ENCODE measurements around the gene CDK16. TPM values are rescaled to one million over a fixed set of nuclear protein-coding genes. Genes with fewer than 3 reads are reported as not detected.

Gene CDK16
- total and polyA plus RNA-seq, 9 of the 15 experiments (the other 6 are each of a cell fraction or from before 2014, with no cell fraction given) = 3.9 to 104 (median 57.5) TPM

GRCh38 chrX:47218920-47219815 lies 687 bp downstream of the CDK16 start (continued):
- TF ChIP-seq SIN3B (IDR thresholded peaks at IDR 0.05; ENCODE audit: low read depth) (0 out of 2 replicates have a peak, but pooled peaks have one; percentile 44), POLR2G (IDR thresholded peaks at IDR 0.05; ENCODE audit: low read depth, low read length) (peak; percentile 72), RBBP5 (IDR thresholded peaks at IDR 0.05; ENCODE audit: borderline replicate concordance, insufficient read depth, low read length, poor library complexity, severe bottlenecking) (peak; percentile 80), STAG1 (CRISPR knock-in tag; IDR thresholded peaks at IDR 0.05; ENCODE audit: borderline replicate concordance) (0 out of 2 replicates have a peak, but pooled peaks have one; percentile 6), ZBTB7A (IDR thresholded peaks at IDR 0.05; ENCODE audit: borderline replicate concordance, control insufficient read depth, low read depth, low read length) (peak; percentile 58; the same call in 1 of the 2 replicates), KLF1 (tag; IDR thresholded peaks at IDR 0.05) (no peak), ZNF57 (CRISPR knock-in tag; IDR thresholded peaks at IDR 0.05) (no peak)

- H3K79me2 ChIP-seq (ENCODE audit: control insufficient read depth, insufficient read depth, low read length) = peaks cover 46% of the 10 kb centered on the region
- ChIA-PET CTCF (ENCODE audit: low intra/inter-chr PET ratio) (no interaction called here), POLR2A (no interaction called here)
- in situ Hi-C loops (cut with MboI) (no loop called here), intact Hi-C loops (cut with micrococcal nuclease) (no loop called here)
- H3K4me1 ChIP-seq (replicated peaks in 1 of 2; ENCODE audit: control insufficient read depth in 2 of 2, insufficient read depth in 2 of 2, low read length in 2 of 2) = peaks cover 16 to 30% of the 10 kb centered on the region in 2 experiments; a peak in 4 of 5 replicates
- H3K9me3 ChIP-seq (replicated peaks; ENCODE audit: control insufficient read depth, insufficient read depth, low read depth, low read length) = no peaks in the 10 kb centered on the region
- no peak overlapping the region for H2AFZ ChIP-seq (ENCODE audit: low read depth, low read length)
- 73% methylated on average over 3 of the region's 4 CpGs for WGBS (ENCODE audit: insufficient coverage, low coverage, missing lambda C conversion rate)
- no peak overlapping the region for H3K27ac ChIP-seq (ENCODE audit: extremely low read depth, low read depth, low read length)
- BruUV-seq (replicated peaks) = no TSS peak
- H3K4me2 ChIP-seq (ENCODE audit: insufficient read depth, low read length) = no peak overlapping the region
- H3K27me3 ChIP-seq (ENCODE audit: control insufficient read depth in 2 of 2, insufficient read depth in 2 of 2, low read length in 2 of 2) = no peaks in the 10 kb centered on the region
- ATAC-seq (no peak), FAIRE-seq (no peak), DNase-seq (ENCODE audit: extremely low read depth in 1 of 4, low spot score in 3 of 4) (no peak)
- peaks cover 67% of the 10 kb centered on the region; the same call in 2 of the 3 replicates for H3K36me3 ChIP-seq (ENCODE audit: control insufficient read depth, insufficient read depth, low read length)
- H3K9ac ChIP-seq (ENCODE audit: insufficient read depth in 1 of 2, low read depth in 2 of 2, low read length in 2 of 2) = no peak overlapping the region; a peak in 1 of 4 replicates
- peaks cover 33% of the 10 kb centered on the region for H4K20me1 ChIP-seq (replicated peaks; ENCODE audit: control insufficient read depth, insufficient read depth, low read length)
- no peak overlapping the region for H3K4me3 ChIP-seq
- H3K9me1 ChIP-seq (ENCODE audit: control insufficient read depth, insufficient read depth, low read length) = peaks cover 7% of the 10 kb centered on the region
- no peak for TF ChIP-seq GABPA (tag; conservative IDR thresholded peaks at IDR 0.05; ENCODE audit: low read depth)
- TF ChIP-seq ZNF766 (CRISPR knock-in tag; conservative IDR thresholded peaks at IDR 0.05) = no peak
- TF ChIP-seq ELK3 (CRISPR knock-in tag; IDR thresholded peaks at IDR 0.05) = no peak
- no peak for TF ChIP-seq CHCHD3 (CRISPR knock-in tag; IDR thresholded peaks at IDR 0.05)
- no peak for TF ChIP-seq HDAC2 (IDR thresholded peaks at IDR 0.05)
- TF ChIP-seq ZNF277 (CRISPR knock-in tag; IDR thresholded peaks at IDR 0.05; ENCODE audit: borderline replicate concordance) = no peak
- no peak for TF ChIP-seq ARID3A (IDR thresholded peaks at IDR 0.05; ENCODE audit: borderline replicate concordance, low read depth, low read length)
These were observed 3.3 kb downstream of the CDK16 start for GRCh38 chrX:47221756-47222155.
